GM12801 (cell line): ENCODE results near the gene ASCC1.

ENCODE experiments used
- CTCF ChIP-seq: IDR thresholded peaks from one replicate; pipeline ENCODE4 v1.5.1; 2011; ENCODE audit warnings: control low read depth; ENCODE audit not compliant: insufficient read length; ENCODE audit errors: extremely low read depth

The ASCC1 gene

GRCh38 chr10:72093450-72093849, 122.6 kb downstream of the ASCC1 start:
- no peak for TF ChIP-seq CTCF

GRCh38 chr10:72092987-72093386, 123.1 kb downstream of the ASCC1 start:
- TF ChIP-seq CTCF: no peak

- no peak for TF ChIP-seq CTCF
Measured at GRCh38 chr10:72092171-72092924, 123.7 kb downstream of the ASCC1 start.

- no peak for TF ChIP-seq CTCF
Measured at GRCh38 chr10:72090326-72090725, 125.8 kb downstream of the ASCC1 start.

- TF ChIP-seq CTCF: no peak
Measured at GRCh38 chr10:72089618-72090017, 126.5 kb downstream of the ASCC1 start.

GRCh38 chr10:72088889-72089575, 127.0 kb downstream of the ASCC1 start:
- no peak for TF ChIP-seq CTCF

- TF ChIP-seq CTCF: no peak
Measured at GRCh38 chr10:72087969-72088888, 127.8 kb downstream of the ASCC1 start, which contains the start of gene SPOCK2. Gene SPOCK2 (minus strand): TSS chr10:72088551. CDS start chr10:72088328, 223 bp downstream.
